ENCODE data around the gene CHAD.

- TF ChIP-seq POLR2AphosphoS5 (IDR thresholded peaks at IDR 0.05) (no peak), CTCF (IDR thresholded peaks at IDR 0.05) (no peak)
Observed at GRCh38 chr17:50448643-50449042, 20.0 kb downstream of the CHAD start.

Data from sigmoid colon (tissue), 4 donors.